HepG2 (cell line): ENCODE measurements around the gene ITIH1. TPM values are rescaled to one million over a fixed set of nuclear protein-coding genes. Genes with fewer than 3 reads are reported as not detected.

Experiments
- ATAC-seq: fragments of 200-7000 bp; cut with Tn5 transposase; 3 replicates; pipeline ENCODE4 v1.9.1; 2020; ENCODE audit warnings: mild to moderate bottlenecking, moderate library complexity
- BruUV-seq: library from RNA; stranded (reverse); fragments of 400-500 nt; replicated peaks from 2 replicates; lab custom pipeline; 2021; lab: Mats Ljungman, UMichigan
- CTCF ChIA-PET: fragments of 300-600 bp; formaldehyde crosslinking; extraction: SDS; loops from one replicate; lab custom pipeline; 2021; ENCODE audit warnings: low total read pairs, inconsistent platforms, low intra/inter-chr PET ratio; lab: Yijun Ruan, JAX
- POLR2A ChIA-PET: fragments of 350-600 bp; sonication (Branson Sonifier 250); formaldehyde crosslinking; loops from one replicate; lab custom pipeline; 2020; ENCODE audit warnings: antibody characterized with exemption, inconsistent platforms; lab: Yijun Ruan, JAX
- DNase-seq: peaks from one replicate; pipeline ENCODE4 v3.0.0-alpha.2; 2015; ENCODE audit warnings: low spot score
- FAIRE-seq: peaks from 3 replicates; lab custom pipeline; 2011; peaks lifted over from hg19 to GRCh38; lab: Jason Lieb, UNC
- H2AFZ ChIP-seq: one replicate; pipeline ENCODE4 v1.6.1; 2011; ENCODE audit warnings: low read length, inconsistent platforms
- H3K27ac ChIP-seq: fragments of 300-600 bp; 3 replicates; pipeline ENCODE4 v1.8.0; 2011; ENCODE audit warnings: mixed run types, mild to moderate bottlenecking, mixed read lengths, low read length, inconsistent platforms; ENCODE audit not compliant: insufficient read depth; ENCODE audit errors: extremely low read length
- H3K27me3 ChIP-seq, 2 experiments: fragments of 200-600 bp in 1 of 2; 2 replicates in 1 of 2; 3 replicates in 1 of 2; pipeline versions ENCODE4 v1.6.0 to v1.8.0; 2011; ENCODE audit warnings: low read length in 2 of 2, mild to moderate bottlenecking in 2 of 2, moderate library complexity in 2 of 2, inconsistent platforms in 1 of 2; ENCODE audit not compliant: insufficient read depth in 2 of 2, control insufficient read depth in 1 of 2
- H3K36me3 ChIP-seq, 2 experiments: fragments of 200-600 bp in 1 of 2; replicated peaks in 1 of 2; 2 replicates in 1 of 2; 3 replicates in 1 of 2; pipeline versions ENCODE4 v1.5.1 to v1.8.0; 2011; ENCODE audit warnings: low read length in 2 of 2, inconsistent platforms in 1 of 2; ENCODE audit not compliant: insufficient read depth in 2 of 2, control insufficient read depth in 1 of 2
- H3K4me1 ChIP-seq: 2 replicates; pipeline ENCODE4 v1.5.1; 2012; ENCODE audit warnings: low read length, inconsistent platforms; ENCODE audit not compliant: insufficient read depth
- H3K4me2 ChIP-seq: 2 replicates; pipeline ENCODE4 v1.6.0; 2011; ENCODE audit warnings: low read depth, low read length, inconsistent platforms
- H3K4me3 ChIP-seq, 3 experiments: fragments of 200-600 bp in 1 of 3; sonication (generic), shearing (Covaris generic) in 1 of 3; replicated peaks in 1 of 3; 2 replicates each; pipeline ENCODE4 v1.5.1; 2011 to 2016; ENCODE audit warnings: low read length in 3 of 3, inconsistent platforms in 2 of 3, low read depth in 2 of 3, mild to moderate bottlenecking in 2 of 3, control low read depth in 1 of 3, mixed read lengths in 1 of 3; ENCODE audit not compliant: insufficient read depth in 1 of 3
- H3K79me2 ChIP-seq: one replicate; pipeline ENCODE4 v1.6.1; 2011; ENCODE audit warnings: low read length, inconsistent platforms; ENCODE audit not compliant: insufficient read depth
- H3K9ac ChIP-seq: 2 replicates; pipeline ENCODE4 v1.6.0; 2011; ENCODE audit warnings: mild to moderate bottlenecking, low read depth, low read length, inconsistent platforms; ENCODE audit not compliant: insufficient read depth
- H3K9me3 ChIP-seq: 2 replicates; pipeline ENCODE4 v1.5.1; 2012; ENCODE audit warnings: mild to moderate bottlenecking, low read length
- H4K20me1 ChIP-seq: 2 replicates; pipeline ENCODE4 v1.6.0; 2011; ENCODE audit warnings: inconsistent platforms, mild to moderate bottlenecking, low read length, moderate library complexity; ENCODE audit not compliant: insufficient read depth
- AGO1 ChIP-seq: fragments of 200-400 bp; formaldehyde crosslinking; IDR thresholded peaks from 2 replicates; pipeline ENCODE4 v1.6.1; 2017; ENCODE audit warnings: mild to moderate bottlenecking, low read depth, low read length, moderate library complexity; ENCODE audit not compliant: poor library complexity, severe bottlenecking
- HNRNPL ChIP-seq: fragments of 200-400 bp; formaldehyde crosslinking; IDR thresholded peaks from 2 replicates; pipeline ENCODE4 v1.6.1; 2017; ENCODE audit warnings: mild to moderate bottlenecking, low read depth, low read length
- TAF1 ChIP-seq: sonication (generic); formaldehyde crosslinking; IDR thresholded peaks from 2 replicates; pipeline ENCODE4 v1.4.0; 2020; ENCODE audit warnings: missing genetic modification reagents
- ZSCAN25 ChIP-seq: sonication (generic); formaldehyde crosslinking; IDR thresholded peaks from 2 replicates; pipeline ENCODE4 v1.8.0; 2022; ENCODE audit warnings: mild to moderate bottlenecking, missing genetic modification reagents
- WGBS: methylation state at CpG from one replicate; pipeline ENCODE4 v1.1.6; 2017; ENCODE audit warnings: low lambda C conversion rate; 5-methylcytosine and 5-hydroxymethylcytosine counted together
- in situ Hi-C: cut with HindIII; loops from 2 replicates; pipeline ENCODE4 v1.10.0; 2017; ENCODE audit warnings: low pct_unique_long_range_greater_than_20kb; ENCODE audit not compliant: extremely low pct_ligation_motif_present
- intact Hi-C: fragments of 100-400 bp; cut with micrococcal nuclease; formaldehyde crosslinking; loops from one replicate; pipeline ENCODE4 v1.10.0; 2022; ENCODE audit not compliant: unreplicated experiment
- polyA plus RNA-seq, 8 experiments: library from polyadenylated mRNA; depleted of rRNA in 3 of 8; stranded (reverse) in 7 of 8; unstranded in 1 of 8; fragments of >200 nt; fragmentation: Illumina TruSeq in 4 of 8; extraction: Trizol in 4 of 8; gene quantifications; 2 replicates each; pipeline versions ENCODE4 v1.2.1 to v1.2.3, GENCODE V29; 2011 to 2016; ENCODE audit warnings: low read depth in 4 of 8, missing spikeins in 1 of 8, mixed read lengths in 1 of 8; ENCODE audit not compliant: insufficient read depth in 1 of 8
- total RNA-seq, 5 experiments: library from RNA; depleted of rRNA; stranded (reverse); fragments of >200 nt; fragmentation: Illumina TruSeq; extraction: Trizol; gene quantifications; 2 replicates each; pipeline ENCODE4 v1.2.3, GENCODE V29; 2016; ENCODE audit warnings: low read depth in 1 of 5

The ITIH1 gene
- total and polyA plus RNA-seq, 2 of the 13 experiments (the other 11 are each of a cell fraction or from before 2014, with no cell fraction given) = 12.3 to 19.6 TPM

- H2AFZ ChIP-seq = no peak overlapping the region
- H3K79me2 ChIP-seq = no peaks in the 10 kb centered on the region
- no peaks in the 10 kb centered on the region for H3K27me3 ChIP-seq
- no peaks in the 10 kb centered on the region for H4K20me1 ChIP-seq
- no peak for TF ChIP-seq TAF1
- TF ChIP-seq ZSCAN25 = peak; percentile 58; the same call in 1 of the 2 replicates
- no peak for ATAC-seq
- H3K4me3 ChIP-seq = no peak overlapping the region; a peak in 1 of 6 replicates
- no peak for DNase-seq
- intact Hi-C loops (no loop called here), in situ Hi-C loops (no loop called here)
- BruUV-seq = no TSS peak
- WGBS = 83% methylated on average over 11 of the region's 16 CpGs
- CTCF ChIA-PET = no interaction called here
- no peak overlapping the region for H3K27ac ChIP-seq
- peaks cover 100% of the 10 kb centered on the region for H3K4me1 ChIP-seq
- H3K9ac ChIP-seq = no peak overlapping the region
- no peaks in the 10 kb centered on the region for H3K9me3 ChIP-seq
- POLR2A ChIA-PET = interaction anchor here (4.4 kb wide), 1 partner anchor 18 kb away, joined by 21 read pairs; the partner anchor contains the start of gene NEK4
- no peaks in the 10 kb centered on the region for H3K36me3 ChIP-seq
- H3K4me2 ChIP-seq = peak overlapping the region; percentile 30; the same call in 1 of the 2 replicates
- FAIRE-seq = no peak
Observed at GRCh38 chr3:52788890-52789745, 11.7 kb downstream of the ITIH1 start.

- H3K9ac ChIP-seq = no peak overlapping the region
- intact Hi-C loops = no loop called here
- no peak for DNase-seq
- ChIA-PET POLR2A (interaction anchor here (0.7 to 4.4 kb wide), 2 partner anchors 9 to 19 kb away, joined by 3 to 21 read pairs; partner anchors contain the start of gene NEK4), CTCF (no interaction called here)
- BruUV-seq = no TSS peak
- no peaks in the 10 kb centered on the region for H3K36me3 ChIP-seq
- H2AFZ ChIP-seq = no peak overlapping the region
- 100% methylated on average over 2 of the region's 6 CpGs for WGBS
- peaks cover 100% of the 10 kb centered on the region for H3K4me1 ChIP-seq
- H3K4me3 ChIP-seq = no peak overlapping the region
- FAIRE-seq = no peak
- H3K9me3 ChIP-seq = no peaks in the 10 kb centered on the region
- no peak overlapping the region for H3K27ac ChIP-seq
- no peaks in the 10 kb centered on the region for H3K79me2 ChIP-seq
- no peaks in the 10 kb centered on the region for H3K27me3 ChIP-seq
- no peak for ATAC-seq
- peak; percentile 65; the same call in 1 of the 2 replicates for TF ChIP-seq HNRNPL
- no peak for TF ChIP-seq AGO1
- no peaks in the 10 kb centered on the region for H4K20me1 ChIP-seq
- 0 out of 2 replicates have a peak overlapping the region, but pooled peaks have one; percentile 30 for H3K4me2 ChIP-seq
- in situ Hi-C loops = no loop called here
Observed at GRCh38 chr3:52789746-52790040, 12.3 kb downstream of the ITIH1 start.
